AG04450 (cell line): ENCODE measurements around the gene SLC25A41. TPM values are rescaled to one million over a fixed set of nuclear protein-coding genes. Genes with fewer than 3 reads are reported as not detected.

ENCODE experiments used
- CTCF ChIA-PET: fragments of 300-600, 350-600 bp; formaldehyde crosslinking; extraction: SDS; loops from one replicate; lab custom pipeline; 2022; ENCODE audit warnings: antibody characterized with exemption, inconsistent platforms; lab: Charles Lee
- POLR2A ChIA-PET: fragments of 350-600 bp; formaldehyde crosslinking; extraction: SDS; loops from one replicate; lab custom pipeline; 2021; ENCODE audit warnings: antibody characterized with exemption, inconsistent platforms; lab: Yijun Ruan, JAX
- DNase-seq: peaks from one replicate; pipeline ENCODE4 v3.0.0-alpha.2; 2011; ENCODE audit warnings: low read depth, low spot score
- H3K27ac ChIP-seq: one replicate; pipeline ENCODE4 v1.5.1; 2012; ENCODE audit warnings: low read depth, low read length, control low read depth
- H3K27me3 ChIP-seq: one replicate; pipeline ENCODE4 v1.6.0; 2012; ENCODE audit warnings: low read length; ENCODE audit not compliant: control insufficient read depth, insufficient read depth
- H3K4me3 ChIP-seq: 2 replicates; pipeline ENCODE4 v1.5.1; 2011; ENCODE audit warnings: mild to moderate bottlenecking, low read depth, low read length, control low read depth
- H3K9me3 ChIP-seq: 2 replicates; pipeline ENCODE4 v1.5.1; 2012; ENCODE audit warnings: low read length; ENCODE audit not compliant: control insufficient read depth, insufficient read depth
- CTCF ChIP-seq: IDR thresholded peaks from 2 replicates; pipeline ENCODE4 v1.5.1; 2011; ENCODE audit warnings: low read depth, low read length, control low read depth, inconsistent platforms
- polyA plus RNA-seq: library from polyadenylated mRNA; depleted of rRNA; stranded (reverse); fragments of >200 nt; gene quantifications from 2 replicates; pipeline ENCODE4 v1.2.3, GENCODE V29; 2011

Gene SLC25A41
- polyA plus RNA-seq, 1 experiment = not detected

DNA sequence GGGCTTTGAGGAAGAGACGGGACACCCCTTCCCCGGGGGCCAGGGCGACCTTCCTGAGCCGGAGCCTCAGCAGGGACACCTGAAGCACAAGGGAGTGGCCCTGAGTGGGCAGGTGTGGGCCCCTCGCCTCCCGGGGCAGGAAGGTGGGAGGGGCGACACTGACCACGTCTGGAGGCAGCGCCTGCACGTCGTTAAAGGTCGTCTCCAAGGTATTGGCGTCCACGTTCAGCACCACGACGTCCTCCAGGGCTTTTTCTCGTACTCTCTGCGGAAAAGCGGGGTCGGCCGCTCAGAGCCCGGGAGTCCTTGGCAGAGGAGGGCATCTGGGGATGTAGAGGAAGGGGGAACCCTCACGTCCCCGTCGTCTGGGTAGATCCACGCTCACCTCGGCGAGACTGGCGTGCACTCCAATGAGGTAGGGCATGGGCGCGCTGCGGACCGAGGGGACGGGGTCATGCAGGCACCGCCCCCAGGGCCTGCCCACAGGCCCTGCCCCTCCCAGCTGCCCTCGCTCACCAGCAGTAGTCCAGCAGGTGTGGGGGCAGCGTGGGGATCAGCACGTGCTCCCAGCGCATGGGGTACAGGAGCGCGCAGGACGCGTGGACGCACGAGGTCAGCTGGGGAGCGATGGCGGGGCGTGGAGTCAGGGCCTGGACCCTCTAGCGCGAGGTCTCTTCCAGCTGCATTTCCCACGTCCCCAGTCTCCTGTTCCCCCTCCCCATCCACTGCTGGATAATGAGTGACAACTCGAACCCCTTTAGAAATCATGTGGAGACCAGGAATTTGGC lies 42.0 kb upstream of the SLC25A41 start:
- ChIA-PET CTCF (no interaction called here), POLR2A (interaction anchor here (1.0 kb wide), 1 partner anchor 51 kb away, joined by 3 read pairs; the partner anchor contains the start of gene KHSRP)
- no peak overlapping the region for H3K4me3 ChIP-seq

GRCh38 chr19:6473647-6474046 lies 40.1 kb upstream of the SLC25A41 start:
- DNase-seq = no peak
- ChIA-PET POLR2A (interaction anchor here (0.7 to 1.0 kb wide), 2 partner anchors 57 to 851 kb away, joined by 3 to 4 read pairs; partner anchors contain the start of genes SAFB2 and TNFSF9), CTCF (no interaction called here)
- TF ChIP-seq CTCF = no peak
- no peak overlapping the region for H3K4me3 ChIP-seq
- peaks cover 21% of the 10 kb centered on the region for H3K9me3 ChIP-seq
- H3K27me3 ChIP-seq = peaks cover 9% of the 10 kb centered on the region
- no peak overlapping the region for H3K27ac ChIP-seq

More for the DNA sequence above, 42.0 kb upstream of the SLC25A41 start:
- H3K27me3 ChIP-seq = peaks cover 6% of the 10 kb centered on the region
- TF ChIP-seq CTCF = no peak
- H3K27ac ChIP-seq = no peak overlapping the region
- peaks cover 23% of the 10 kb centered on the region for H3K9me3 ChIP-seq
- no peak for DNase-seq

GRCh38 chr19:6472713-6473112 lies 39.1 kb upstream of the SLC25A41 start:
- ChIA-PET CTCF (interaction anchor here (0.6 kb wide), 1 partner anchor 431 kb away, joined by 6 read pairs; no protein-coding TSS in a partner anchor), POLR2A (interaction anchor here (1.0 kb wide), 1 partner anchor 58 kb away, joined by 4 read pairs; the partner anchor contains the start of gene TNFSF9)
- DNase-seq = no peak

DNA sequence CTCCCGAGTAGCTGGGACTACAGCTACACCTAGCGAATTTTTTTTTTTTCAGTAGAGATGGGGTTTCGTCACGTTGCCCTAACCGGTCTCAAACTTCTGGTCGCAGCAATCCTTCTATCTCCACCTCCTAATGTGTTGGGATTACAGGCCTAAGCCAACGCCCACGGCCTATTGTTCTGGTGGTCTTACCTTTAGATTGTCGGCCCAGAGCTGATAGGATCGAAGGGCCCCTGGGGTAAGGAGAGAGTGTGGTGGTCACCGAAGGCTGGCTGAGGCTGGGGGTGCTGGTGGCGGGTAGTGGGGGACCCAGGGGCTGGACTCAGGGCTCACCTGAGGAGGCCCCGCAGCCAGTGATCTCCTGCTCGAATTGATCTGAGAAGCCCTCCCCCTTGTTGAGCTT lies 37.5 kb upstream of the SLC25A41 start:
- no peak for DNase-seq
- ChIA-PET CTCF (no interaction called here), POLR2A (no interaction called here)
- Histone ChIP-seq H3K27ac (no peak overlapping the region), H3K4me3 (no peak overlapping the region), H3K27me3 (peaks cover 9% of the 10 kb centered on the region), H3K9me3 (peaks cover 10% of the 10 kb centered on the region)
- no peak for TF ChIP-seq CTCF

More at GRCh38 chr19:6472713-6473112, 39.1 kb upstream of the SLC25A41 start:
- H3K27ac ChIP-seq = no peak overlapping the region
- peaks cover 21% of the 10 kb centered on the region for H3K9me3 ChIP-seq
- no peak for TF ChIP-seq CTCF
- H3K4me3 ChIP-seq = no peak overlapping the region
- peaks cover 9% of the 10 kb centered on the region for H3K27me3 ChIP-seq

DNA sequence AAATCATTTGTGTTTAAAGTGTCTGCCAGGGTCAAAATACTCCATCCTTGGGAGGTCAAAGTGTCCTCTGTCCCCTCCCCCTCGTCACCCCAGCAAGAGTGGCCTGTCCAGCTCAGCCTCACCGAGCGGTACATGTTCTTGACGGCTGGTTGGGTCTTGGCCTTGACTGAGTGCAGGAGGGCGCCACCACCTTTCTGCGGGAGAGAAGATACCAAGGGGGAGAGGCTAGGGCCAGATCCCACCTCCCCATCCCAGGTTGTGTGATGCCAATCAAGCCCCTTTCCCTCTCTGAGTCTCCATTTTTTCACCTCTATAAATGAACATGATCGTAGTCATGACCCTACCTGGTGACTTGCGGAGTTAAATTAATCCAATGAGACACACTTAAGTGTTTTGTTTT lies 36.6 kb upstream of the SLC25A41 start:
- ChIA-PET CTCF (no interaction called here), POLR2A (interaction anchor here (1.2 kb wide), 1 partner anchor 77 kb away, joined by 3 read pairs; the partner anchor contains the start of gene GTF2F1)
- no peak overlapping the region for H3K4me3 ChIP-seq
- no peak overlapping the region for H3K27ac ChIP-seq
- TF ChIP-seq CTCF = no peak
- peaks cover 7% of the 10 kb centered on the region for H3K27me3 ChIP-seq
- DNase-seq = no peak
- peaks cover 1% of the 10 kb centered on the region; the same call in 1 of the 2 replicates for H3K9me3 ChIP-seq
